HL-60 (cell line): ENCODE results near the gene CD37.

Experiments used
- GABPA ChIP-seq: IDR thresholded peaks from 2 replicates; pipeline ENCODE4 v1.6.1; 2012; ENCODE audit warnings: low read depth
- POLR2AphosphoS5 ChIP-seq: IDR thresholded peaks from 2 replicates; pipeline ENCODE4 v1.6.1; 2012; ENCODE audit warnings: low read depth
- SPI1 ChIP-seq: IDR thresholded peaks from 2 replicates; pipeline ENCODE4 v1.6.1; 2012; ENCODE audit warnings: low read depth, mild to moderate bottlenecking, borderline replicate concordance
- TF ChIP-seq, protein P1 (sequence below): IDR thresholded peaks from one replicate; pipeline ENCODE4 v1.5.1; 2011; ENCODE audit warnings: low read length, control low read depth, inconsistent platforms; ENCODE audit not compliant: insufficient read depth
- TF ChIP-seq, protein P2 (sequence below): IDR thresholded peaks from 2 replicates; pipeline ENCODE4 v1.6.1; 2012; ENCODE audit warnings: low read depth; ENCODE audit not compliant: insufficient replicate concordance

DNA sequence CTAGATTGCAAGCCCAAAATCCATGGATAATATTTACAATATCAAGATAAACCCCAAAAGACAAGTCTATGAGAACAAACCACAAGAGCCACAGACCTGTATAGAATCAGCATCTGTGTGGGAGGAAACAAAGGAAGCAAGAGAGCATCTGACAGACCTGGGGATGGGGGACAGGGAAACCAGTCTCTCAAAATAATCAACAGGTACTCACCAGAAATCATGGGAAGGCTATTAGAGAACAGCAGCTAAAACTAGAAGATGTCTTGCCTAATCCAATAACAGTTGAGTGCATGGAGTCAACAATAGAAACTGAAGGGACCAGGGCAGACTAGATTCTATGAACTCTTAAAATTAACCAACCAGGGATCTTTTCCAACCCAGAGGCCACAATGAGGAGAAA, 18.9 kb upstream of the CD37 start:
- TF ChIP-seq, protein P1, sequence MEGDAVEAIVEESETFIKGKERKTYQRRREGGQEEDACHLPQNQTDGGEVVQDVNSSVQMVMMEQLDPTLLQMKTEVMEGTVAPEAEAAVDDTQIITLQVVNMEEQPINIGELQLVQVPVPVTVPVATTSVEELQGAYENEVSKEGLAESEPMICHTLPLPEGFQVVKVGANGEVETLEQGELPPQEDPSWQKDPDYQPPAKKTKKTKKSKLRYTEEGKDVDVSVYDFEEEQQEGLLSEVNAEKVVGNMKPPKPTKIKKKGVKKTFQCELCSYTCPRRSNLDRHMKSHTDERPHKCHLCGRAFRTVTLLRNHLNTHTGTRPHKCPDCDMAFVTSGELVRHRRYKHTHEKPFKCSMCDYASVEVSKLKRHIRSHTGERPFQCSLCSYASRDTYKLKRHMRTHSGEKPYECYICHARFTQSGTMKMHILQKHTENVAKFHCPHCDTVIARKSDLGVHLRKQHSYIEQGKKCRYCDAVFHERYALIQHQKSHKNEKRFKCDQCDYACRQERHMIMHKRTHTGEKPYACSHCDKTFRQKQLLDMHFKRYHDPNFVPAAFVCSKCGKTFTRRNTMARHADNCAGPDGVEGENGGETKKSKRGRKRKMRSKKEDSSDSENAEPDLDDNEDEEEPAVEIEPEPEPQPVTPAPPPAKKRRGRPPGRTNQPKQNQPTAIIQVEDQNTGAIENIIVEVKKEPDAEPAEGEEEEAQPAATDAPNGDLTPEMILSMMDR: no peak
- TF ChIP-seq, protein P2, sequence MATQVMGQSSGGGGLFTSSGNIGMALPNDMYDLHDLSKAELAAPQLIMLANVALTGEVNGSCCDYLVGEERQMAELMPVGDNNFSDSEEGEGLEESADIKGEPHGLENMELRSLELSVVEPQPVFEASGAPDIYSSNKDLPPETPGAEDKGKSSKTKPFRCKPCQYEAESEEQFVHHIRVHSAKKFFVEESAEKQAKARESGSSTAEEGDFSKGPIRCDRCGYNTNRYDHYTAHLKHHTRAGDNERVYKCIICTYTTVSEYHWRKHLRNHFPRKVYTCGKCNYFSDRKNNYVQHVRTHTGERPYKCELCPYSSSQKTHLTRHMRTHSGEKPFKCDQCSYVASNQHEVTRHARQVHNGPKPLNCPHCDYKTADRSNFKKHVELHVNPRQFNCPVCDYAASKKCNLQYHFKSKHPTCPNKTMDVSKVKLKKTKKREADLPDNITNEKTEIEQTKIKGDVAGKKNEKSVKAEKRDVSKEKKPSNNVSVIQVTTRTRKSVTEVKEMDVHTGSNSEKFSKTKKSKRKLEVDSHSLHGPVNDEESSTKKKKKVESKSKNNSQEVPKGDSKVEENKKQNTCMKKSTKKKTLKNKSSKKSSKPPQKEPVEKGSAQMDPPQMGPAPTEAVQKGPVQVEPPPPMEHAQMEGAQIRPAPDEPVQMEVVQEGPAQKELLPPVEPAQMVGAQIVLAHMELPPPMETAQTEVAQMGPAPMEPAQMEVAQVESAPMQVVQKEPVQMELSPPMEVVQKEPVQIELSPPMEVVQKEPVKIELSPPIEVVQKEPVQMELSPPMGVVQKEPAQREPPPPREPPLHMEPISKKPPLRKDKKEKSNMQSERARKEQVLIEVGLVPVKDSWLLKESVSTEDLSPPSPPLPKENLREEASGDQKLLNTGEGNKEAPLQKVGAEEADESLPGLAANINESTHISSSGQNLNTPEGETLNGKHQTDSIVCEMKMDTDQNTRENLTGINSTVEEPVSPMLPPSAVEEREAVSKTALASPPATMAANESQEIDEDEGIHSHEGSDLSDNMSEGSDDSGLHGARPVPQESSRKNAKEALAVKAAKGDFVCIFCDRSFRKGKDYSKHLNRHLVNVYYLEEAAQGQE: no peak
- TF ChIP-seq POLR2AphosphoS5: no peak
- no peak for TF ChIP-seq GABPA
- TF ChIP-seq SPI1: no peak
